Hepatocyte (in vitro differentiated cells): ENCODE results near the gene CYP27B1.

ENCODE experiments used
- EZH2 ChIP-seq: fragments of 200-600 bp; sonication (generic); IDR thresholded peaks from 2 replicates; pipeline ENCODE4 v1.6.1; 2016; ENCODE audit warnings: antibody characterized with exemption, mild to moderate bottlenecking, borderline replicate concordance
- EZH2phosphoT487 ChIP-seq: fragments of 200-600 bp; sonication (generic); IDR thresholded peaks from one replicate; pipeline ENCODE4 v1.6.1; 2018; ENCODE audit warnings: antibody characterized with exemption, mild to moderate bottlenecking, low read depth, moderate library complexity; ENCODE audit not compliant: unreplicated experiment, severe bottlenecking
- TF ChIP-seq, protein P1 (sequence below): fragments of 200-600 bp; sonication (generic); IDR thresholded peaks from 2 replicates; pipeline ENCODE4 v1.5.1; 2016; ENCODE audit warnings: antibody characterized with exemption, mild to moderate bottlenecking; ENCODE audit not compliant: poor library complexity

GRCh38 chr12:57795354-57795753 lies 28.5 kb upstream of the CYP27B1 start:
- TF ChIP-seq, protein P1, sequence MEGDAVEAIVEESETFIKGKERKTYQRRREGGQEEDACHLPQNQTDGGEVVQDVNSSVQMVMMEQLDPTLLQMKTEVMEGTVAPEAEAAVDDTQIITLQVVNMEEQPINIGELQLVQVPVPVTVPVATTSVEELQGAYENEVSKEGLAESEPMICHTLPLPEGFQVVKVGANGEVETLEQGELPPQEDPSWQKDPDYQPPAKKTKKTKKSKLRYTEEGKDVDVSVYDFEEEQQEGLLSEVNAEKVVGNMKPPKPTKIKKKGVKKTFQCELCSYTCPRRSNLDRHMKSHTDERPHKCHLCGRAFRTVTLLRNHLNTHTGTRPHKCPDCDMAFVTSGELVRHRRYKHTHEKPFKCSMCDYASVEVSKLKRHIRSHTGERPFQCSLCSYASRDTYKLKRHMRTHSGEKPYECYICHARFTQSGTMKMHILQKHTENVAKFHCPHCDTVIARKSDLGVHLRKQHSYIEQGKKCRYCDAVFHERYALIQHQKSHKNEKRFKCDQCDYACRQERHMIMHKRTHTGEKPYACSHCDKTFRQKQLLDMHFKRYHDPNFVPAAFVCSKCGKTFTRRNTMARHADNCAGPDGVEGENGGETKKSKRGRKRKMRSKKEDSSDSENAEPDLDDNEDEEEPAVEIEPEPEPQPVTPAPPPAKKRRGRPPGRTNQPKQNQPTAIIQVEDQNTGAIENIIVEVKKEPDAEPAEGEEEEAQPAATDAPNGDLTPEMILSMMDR: no peak
- TF ChIP-seq EZH2phosphoT487 (no peak), EZH2 (no peak)
